HG03521 (cell line): Measurements from ENCODE around the gene ACER2.

Source experiments
- ATAC-seq: cut with Tn5 transposase; IDR thresholded peaks from one replicate; pipeline ENCODE4 v1.9.1; 2021; ENCODE audit warnings: mild to moderate bottlenecking, moderate library complexity; ENCODE audit not compliant: unreplicated experiment

Gene ACER2

DNA sequence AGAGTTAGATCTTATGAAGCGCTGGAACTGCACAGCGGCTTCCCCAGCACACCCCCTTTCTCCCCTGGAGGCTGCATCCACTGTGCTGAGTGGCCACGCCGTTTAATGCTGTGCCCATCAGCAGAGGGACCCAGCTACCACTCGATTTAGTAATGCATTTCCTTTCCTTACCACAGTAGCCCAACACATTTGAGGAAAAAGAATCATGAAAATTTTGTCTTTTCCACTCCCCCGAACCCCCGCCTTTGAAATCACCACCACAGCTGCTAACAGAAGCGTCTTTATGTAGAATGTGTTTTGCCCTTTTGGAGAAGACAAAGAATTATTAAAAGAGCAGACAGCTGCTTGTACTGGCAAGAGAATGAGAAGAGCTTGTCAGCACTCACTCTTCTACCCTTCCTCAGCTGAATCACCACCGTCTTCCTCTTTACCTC, 73.2 kb downstream of the ACER2 start:
- no peak for ATAC-seq

DNA sequence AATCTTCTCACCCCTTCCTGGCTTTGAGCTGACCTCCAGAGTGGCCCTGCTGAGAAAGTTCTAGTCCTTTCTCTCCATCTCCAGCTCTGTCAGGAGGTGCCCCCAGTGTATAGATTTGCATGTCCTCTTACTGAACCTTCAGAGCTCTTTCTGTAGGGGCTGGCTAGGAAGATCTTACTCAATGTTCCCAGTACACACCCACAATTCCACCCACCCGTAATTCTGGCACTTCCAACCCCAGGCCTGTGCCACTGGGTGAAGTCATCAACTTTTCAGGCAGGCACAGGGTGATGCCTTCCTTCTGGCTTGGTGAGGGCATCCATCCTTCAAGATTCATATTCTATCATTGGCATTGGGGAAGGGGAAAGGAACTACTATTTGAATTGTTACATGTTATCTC, 75.9 kb downstream of the ACER2 start:
- no peak for ATAC-seq

DNA sequence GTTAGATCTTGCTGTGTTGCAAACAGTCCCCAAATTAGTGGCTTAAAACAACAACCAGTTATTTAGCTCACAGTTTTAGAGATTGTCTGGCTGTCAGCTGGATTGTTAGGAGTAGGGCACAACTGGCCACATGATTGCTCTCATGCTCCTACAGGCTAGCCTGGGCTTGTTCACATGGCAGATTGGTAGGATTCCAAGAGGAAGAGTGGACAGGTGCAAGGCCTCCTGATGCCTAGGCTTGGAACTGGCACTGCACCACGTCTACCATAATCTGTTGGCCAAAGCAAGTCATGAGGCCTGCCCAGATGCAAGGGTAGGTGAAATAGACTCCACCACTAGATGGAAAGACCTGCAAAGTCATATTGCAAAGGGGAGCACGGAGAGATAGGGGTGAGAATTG, 76.4 kb downstream of the ACER2 start:
- no peak for ATAC-seq

DNA sequence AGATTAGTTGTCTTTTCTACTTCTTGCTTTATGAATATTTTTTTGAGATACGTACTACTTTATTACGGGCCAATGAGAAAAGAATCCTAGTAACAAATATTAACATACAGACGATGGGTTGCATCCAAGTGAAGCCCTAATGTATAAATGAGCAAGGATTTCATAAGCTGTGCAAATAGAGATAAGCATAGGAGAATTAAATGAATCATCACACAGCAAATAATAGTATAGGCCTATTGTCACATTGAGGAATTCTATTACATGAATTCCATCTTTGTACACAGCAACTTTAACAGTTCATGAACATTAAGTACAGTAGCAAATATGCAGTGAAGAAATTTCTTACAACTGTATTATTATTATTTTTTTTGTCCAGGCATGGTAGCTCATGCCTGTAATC, 78.0 kb downstream of the ACER2 start:
- no peak for ATAC-seq

DNA sequence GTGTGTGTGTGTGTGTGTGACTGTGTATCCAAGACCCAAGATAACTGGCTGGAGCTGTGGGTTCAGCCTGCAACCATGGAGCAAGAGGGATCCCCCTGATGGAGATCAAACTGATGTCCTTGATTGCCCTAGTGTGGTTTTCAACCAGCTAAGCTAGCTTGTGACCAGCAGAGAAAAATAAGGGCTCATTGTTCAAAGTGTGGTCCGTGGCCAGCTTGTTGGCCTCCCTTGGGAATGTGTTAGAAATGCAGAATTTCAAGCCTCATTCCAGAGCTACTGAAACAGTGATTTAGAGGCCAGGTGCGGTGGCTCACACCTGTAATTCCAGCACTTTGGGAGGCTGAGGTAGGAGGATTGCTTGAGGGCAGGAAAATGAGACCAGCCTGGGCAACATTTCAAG, 79.9 kb downstream of the ACER2 start:
- no peak for ATAC-seq

DNA sequence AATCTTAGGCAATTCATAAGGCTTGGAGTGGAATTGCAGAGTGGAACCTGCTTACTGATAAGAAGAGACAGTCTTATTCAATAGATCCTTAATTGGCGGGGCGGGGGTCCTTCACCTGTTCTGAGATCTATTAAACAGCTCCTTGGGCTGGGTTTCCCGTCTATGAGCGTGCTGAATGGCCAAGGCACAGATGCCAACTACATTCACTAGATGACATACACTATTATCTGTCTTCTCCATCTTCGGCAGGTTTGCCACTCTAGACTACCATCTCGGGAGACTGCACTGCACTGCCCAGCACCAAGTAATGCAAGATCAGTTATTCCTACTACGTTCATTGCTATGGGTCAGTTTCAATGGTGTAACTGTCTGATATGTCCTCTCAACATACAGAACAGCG, 81.5 kb downstream of the ACER2 start:
- no peak for ATAC-seq

DNA sequence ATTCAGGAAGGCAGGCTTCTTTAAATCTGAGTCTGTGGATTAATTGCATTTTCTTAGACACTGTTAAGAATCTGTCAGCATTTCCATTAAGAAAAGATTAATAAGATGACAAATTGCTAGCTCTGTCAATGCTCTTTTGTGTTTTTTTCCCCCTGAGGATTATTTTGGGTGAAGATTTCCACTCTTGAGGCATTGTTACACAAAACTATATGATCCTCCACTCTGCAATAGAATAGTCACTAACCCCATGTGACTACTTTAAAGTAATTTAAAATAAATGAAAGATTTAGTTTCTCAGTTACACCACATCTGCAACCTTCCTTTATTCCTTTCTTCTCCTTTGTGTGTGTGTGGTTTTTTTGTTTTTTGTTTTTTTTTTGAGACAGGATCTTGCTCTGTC, 82.0 kb downstream of the ACER2 start:
- ATAC-seq, result no peak

DNA sequence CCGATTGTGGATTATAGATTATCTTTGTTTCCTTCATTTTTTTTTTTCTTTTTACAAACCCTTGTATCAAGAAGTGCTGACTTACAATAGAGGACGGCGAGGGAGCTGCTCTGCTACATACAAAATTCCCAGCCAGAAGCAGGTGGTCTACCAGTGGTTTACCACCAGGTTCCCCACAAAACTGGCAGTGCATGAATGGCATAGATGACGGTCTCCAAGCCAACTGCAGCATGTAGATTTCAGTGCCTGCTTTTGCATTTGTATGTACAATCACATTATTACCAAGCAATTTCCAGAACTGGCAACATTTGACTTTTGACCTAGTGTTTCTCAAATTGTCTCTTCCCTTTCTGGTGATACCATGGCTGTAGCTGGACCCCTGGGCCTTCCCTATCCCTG, 84.0 kb downstream of the ACER2 start:
- no peak for ATAC-seq

DNA sequence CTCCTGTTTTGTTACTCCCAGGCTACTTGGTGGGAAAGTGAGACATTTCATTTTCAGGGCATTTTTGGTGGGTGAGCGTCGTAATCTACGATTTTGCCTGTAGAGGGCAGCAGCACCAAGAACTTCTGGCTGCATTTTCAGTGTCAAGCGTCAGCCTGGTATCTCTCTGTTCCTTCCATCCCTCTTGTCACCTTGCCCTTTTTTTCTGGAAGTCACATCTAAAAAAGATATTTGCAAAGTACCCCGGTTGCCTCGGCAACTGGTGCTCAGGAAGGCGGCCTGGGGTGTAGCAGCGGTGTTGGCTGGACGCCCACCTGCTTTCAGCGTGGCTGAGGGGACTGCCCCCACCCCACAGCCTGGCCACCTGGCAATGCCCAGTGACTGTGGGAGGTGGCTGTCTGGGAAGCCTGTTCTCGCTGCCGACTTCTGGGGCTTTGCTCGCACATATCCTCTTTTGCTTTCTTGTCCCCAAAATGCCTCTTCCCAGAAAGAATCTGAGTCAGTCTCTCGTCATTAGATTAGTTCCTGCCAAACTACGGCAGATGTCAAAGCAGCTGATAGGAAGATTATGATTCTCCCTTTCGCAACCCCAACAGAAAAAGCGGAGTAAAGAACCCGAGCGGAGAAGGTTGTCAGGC, 84.5 kb downstream of the ACER2 start:
- no peak for ATAC-seq

DNA sequence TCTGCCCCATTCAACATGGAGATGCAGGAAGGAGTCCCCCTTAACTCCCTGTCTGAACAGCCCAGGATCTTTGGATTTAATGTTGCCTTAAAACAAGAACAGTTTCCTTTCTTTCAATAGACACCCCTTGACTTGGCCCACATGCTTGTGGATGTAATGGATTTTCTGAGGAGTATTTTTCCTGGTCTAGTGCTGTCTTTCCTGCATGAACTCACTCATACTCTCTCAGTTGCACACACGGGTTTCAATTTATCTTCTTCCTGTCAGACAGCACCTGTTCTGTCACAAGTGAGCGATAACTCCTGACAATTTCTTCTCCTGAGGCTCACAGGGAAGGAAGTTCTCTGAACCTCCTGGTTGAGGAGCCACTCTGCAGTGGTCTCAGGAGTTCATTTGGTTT, 85.1 kb downstream of the ACER2 start:
- no peak for ATAC-seq

DNA sequence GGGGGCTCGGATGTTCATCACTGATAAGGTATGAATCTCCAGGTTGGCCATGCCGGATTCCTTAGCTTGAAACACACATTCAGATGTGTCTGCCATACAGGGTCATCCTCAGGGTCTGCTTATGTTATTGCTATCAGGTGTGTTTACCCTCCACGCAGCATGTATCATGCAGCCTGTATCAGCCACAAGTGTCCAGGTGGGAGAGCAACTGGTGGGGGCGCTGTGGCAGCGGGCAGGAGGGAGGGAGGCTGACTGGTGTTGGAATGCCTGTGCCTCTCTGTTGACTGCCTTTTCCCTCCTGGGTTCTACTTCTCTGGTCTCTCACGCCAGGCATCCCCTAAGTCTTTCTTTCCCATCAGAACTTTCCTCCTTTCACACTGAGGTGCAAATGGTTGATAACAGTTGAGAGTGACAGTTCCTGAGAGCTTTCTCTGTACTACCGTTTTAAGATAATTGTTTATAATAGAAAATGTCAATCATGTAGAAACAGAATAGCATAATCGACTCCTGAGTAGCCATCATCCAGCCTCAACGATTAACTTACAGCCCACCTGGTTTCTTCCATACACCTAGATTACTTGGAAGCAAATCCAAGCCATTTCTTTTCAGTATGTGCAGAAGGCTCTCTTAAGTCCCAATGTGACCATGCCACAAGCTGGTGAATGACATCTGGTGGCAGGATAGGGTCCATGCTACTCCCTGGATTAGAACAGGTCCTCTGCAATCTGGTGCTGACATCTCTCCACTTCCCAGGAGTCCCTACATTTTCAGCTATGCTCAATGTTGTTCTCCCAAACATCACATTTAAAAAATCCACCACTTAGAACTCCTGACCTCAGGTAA, 86.6 kb downstream of the ACER2 start:
- ATAC-seq, result no peak

DNA sequence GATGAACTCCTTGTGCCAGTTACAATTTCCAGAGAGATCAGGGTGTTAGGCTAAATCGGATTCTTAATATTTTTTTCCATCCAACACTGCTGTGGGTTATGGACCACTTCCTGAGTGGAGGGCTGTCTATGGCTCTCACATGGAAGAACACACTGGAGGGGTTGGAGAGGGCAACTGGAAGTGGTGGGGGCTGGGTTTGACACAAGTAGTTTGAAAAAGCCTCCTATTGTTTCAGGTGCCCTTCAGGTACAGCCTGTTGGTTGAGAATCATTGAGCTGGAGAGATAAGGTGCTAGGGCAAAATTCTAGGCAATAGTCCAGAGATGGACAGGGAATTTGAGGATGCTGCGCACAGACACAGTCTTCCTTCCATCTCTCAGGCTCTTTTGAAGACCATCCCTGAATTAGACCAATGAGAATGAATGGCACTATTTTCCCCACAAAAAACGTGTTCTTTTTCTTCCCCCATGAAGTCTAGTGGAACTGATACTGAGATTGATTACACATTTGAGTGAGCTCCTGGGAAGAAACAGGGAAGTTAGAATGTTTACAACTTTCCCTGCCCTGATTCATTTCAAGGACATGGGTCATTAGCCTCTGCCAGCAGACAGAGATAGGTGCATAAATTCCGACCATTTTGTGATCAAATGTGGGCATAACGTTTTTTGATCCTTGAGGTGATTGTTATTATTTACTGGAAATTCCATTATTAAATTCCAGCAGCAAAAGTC, 87.7 kb downstream of the ACER2 start:
- no peak for ATAC-seq

DNA sequence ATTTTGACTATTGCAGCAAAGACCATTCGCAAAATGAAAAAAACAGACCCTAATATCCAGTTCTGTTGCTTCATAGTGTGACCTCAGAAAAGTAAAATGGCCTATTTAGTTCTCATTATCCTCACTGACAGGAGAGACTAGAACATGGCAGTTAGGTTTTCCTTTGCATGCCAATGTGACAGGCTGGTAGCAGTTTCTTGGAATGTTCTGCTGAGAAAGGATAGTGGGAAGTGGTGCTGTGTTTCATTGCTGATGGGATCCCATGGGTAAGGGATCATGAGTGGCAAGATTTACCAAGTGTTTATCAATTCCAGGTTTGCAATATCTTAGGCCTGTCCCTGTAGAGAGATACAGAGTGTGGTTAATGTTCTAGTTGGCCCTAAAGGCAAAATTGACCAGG, 88.5 kb downstream of the ACER2 start:
- ATAC-seq, result no peak

DNA sequence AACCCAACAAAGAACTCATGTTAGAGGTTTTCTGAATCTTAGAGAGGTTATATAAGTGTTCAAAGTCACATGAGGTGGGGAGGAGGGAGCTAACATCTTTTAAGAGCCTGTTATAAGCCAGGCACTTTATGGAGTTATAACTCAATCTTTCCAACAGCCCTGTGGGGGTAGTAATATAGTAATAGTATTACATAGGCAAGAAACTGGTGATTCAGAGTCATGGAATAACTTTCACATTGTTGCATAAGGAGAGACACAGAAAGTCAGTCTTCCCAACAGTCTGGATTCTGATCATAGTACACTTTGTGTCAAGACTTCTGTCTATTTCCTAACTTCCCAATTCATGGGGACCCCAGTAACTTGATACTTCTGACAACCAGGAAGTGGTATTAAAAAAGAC, 89.2 kb downstream of the ACER2 start:
- no peak for ATAC-seq
